ENCODE measurements around the gene SLC16A3. TPM values are rescaled to one million over a fixed set of nuclear protein-coding genes. Genes with fewer than 3 reads are reported as not detected.

Gene SLC16A3
- total and polyA plus RNA-seq, 2 of the 4 experiments (the other 2 are of a cell fraction): 49.1 to 181 TPM

DNA sequence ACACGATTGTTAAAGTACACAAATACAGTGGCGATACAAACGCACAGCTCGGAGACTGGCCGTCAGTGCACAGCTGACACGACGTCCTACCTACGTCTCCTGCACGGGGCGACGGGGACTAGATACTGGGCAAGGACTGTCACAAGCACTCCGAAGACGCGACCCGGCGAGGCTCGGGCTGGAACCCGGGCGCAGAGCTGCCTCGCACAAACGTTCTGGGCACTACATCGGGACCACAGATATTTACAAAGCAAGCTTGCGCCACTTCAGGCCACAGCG lies 13.8 kb downstream of the SLC16A3 start:
- ATAC-seq (ENCODE audit: low read depth): no peak
- peaks cover 100% of the 10 kb centered on the region for H4K20me1 ChIP-seq (ENCODE audit: insufficient read depth, low read length)
- 73% methylated on average over 20 of the region's 24 CpGs; no CpG with 5 or more reads in 1 of the 2 experiments for WGBS, 2 experiments (ENCODE audit: extremely low coverage in 2 of 2, insufficient read length in 1 of 2)

More for the DNA sequence above, 13.8 kb downstream of the SLC16A3 start:
- ChIA-PET CTCF (interaction anchor here (0.7 kb wide), 1 partner anchor 103 kb away, joined by 3 read pairs; no protein-coding TSS in a partner anchor), POLR2A (ENCODE audit: unreplicated experiment) (interaction anchor here (0.9 kb wide), 1 partner anchor 84 kb away, joined by 4 read pairs; no protein-coding TSS in a partner anchor)
- Histone ChIP-seq H3K36me3 (ENCODE audit: control insufficient read depth, insufficient read depth, low read length) (peaks cover 76% of the 10 kb centered on the region), H3K14ac (replicated peaks; ENCODE audit: low read depth, low read length) (no peak overlapping the region), H3K27me3 (ENCODE audit: control insufficient read depth, insufficient read depth, low read length) (no peaks in the 10 kb centered on the region), H3K4ac (ENCODE audit: low read depth, low read length) (no peak overlapping the region), H3K56ac (ENCODE audit: extremely low read depth, insufficient read depth, low read length) (no peak overlapping the region), H2BK15ac (ENCODE audit: low read depth, low read length) (no peak overlapping the region), H3K23ac (ENCODE audit: low read depth, low read length) (no peak overlapping the region; the same call in 1 of the 2 replicates), H3K79me1 (ENCODE audit: low read depth in 1 of 2, low read length in 2 of 2) (peaks cover 15 to 89% of the 10 kb centered on the region in 2 experiments; a peak in 3 of 4 replicates), H3K4me2 (ENCODE audit: low read depth, low read length) (no peak overlapping the region; the same call in 1 of the 2 replicates), H2AK9ac (replicated peaks; ENCODE audit: low read depth, low read length, poor library complexity) (peak overlapping the region; percentile 70), H3K9me1 (ENCODE audit: insufficient read depth, low read length) (peaks cover 5% of the 10 kb centered on the region; the same call in 1 of the 2 replicates), H2AFZ (replicated peaks; ENCODE audit: low read length, poor library complexity) (peak overlapping the region; percentile 40), H3K27ac (ENCODE audit: insufficient read depth, low read length) (peak overlapping the region; percentile 4; the same call in 1 of the 2 replicates), H4K5ac (ENCODE audit: low read depth, low read length) (no peak overlapping the region), H2BK20ac (ENCODE audit: low read depth, low read length) (no peak overlapping the region), H2AK5ac (ENCODE audit: low read depth, low read length) (no peak overlapping the region), H3K4me3 (ENCODE audit: insufficient read depth, low read depth, low read length) (no peak overlapping the region), H2BK120ac (ENCODE audit: low read depth, low read length) (no peak overlapping the region), H2BK5ac (ENCODE audit: low read depth, low read length, poor library complexity, severe bottlenecking) (peak overlapping the region; percentile 18), H4K91ac (ENCODE audit: insufficient read depth, low read depth, low read length) (no peak overlapping the region), H3K4me1 (ENCODE audit: control insufficient read depth, insufficient read depth, low read length) (peaks cover 40% of the 10 kb centered on the region), H3K9ac (ENCODE audit: low read depth, low read length) (no peak overlapping the region), H4K8ac (ENCODE audit: low read depth in 2 of 2, low read length in 2 of 2) (no peak overlapping the region), H3K9me3 (ENCODE audit: control insufficient read depth, insufficient read depth, low read length) (no peaks in the 10 kb centered on the region), H3K18ac (ENCODE audit: low read depth, low read length) (no peak overlapping the region)
- dilution Hi-C loops (cut with HindIII; ENCODE audit: low sequenced_read_pairs, unreplicated experiment): no loop called here
- no peak for DNase-seq
- TF ChIP-seq FOS (IDR thresholded peaks at IDR 0.05; ENCODE audit: low read depth, low read length): no peak
- no peak for TF ChIP-seq RCOR1 (IDR thresholded peaks at IDR 0.05; ENCODE audit: insufficient replicate concordance, low read length)
- TF ChIP-seq RAD21 (IDR thresholded peaks at IDR 0.05; ENCODE audit: low read length): no peak
- no peak for TF ChIP-seq CHD1 (IDR thresholded peaks at IDR 0.05; ENCODE audit: low read depth, low read length)
- TF ChIP-seq, protein P1, sequence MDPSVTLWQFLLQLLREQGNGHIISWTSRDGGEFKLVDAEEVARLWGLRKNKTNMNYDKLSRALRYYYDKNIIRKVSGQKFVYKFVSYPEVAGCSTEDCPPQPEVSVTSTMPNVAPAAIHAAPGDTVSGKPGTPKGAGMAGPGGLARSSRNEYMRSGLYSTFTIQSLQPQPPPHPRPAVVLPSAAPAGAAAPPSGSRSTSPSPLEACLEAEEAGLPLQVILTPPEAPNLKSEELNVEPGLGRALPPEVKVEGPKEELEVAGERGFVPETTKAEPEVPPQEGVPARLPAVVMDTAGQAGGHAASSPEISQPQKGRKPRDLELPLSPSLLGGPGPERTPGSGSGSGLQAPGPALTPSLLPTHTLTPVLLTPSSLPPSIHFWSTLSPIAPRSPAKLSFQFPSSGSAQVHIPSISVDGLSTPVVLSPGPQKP (IDR thresholded peaks at IDR 0.05; ENCODE audit: borderline replicate concordance, low read depth, low read length): no peak
- TF ChIP-seq BHLHE40 (IDR thresholded peaks at IDR 0.05; ENCODE audit: low read depth, low read length): no peak
- TF ChIP-seq CTCF (conservative IDR thresholded peaks at IDR 0.05; ENCODE audit: low read depth, low read length): no peak
- TF ChIP-seq MXI1 (IDR thresholded peaks at IDR 0.05; ENCODE audit: borderline replicate concordance, low read depth, low read length): no peak
- TF ChIP-seq CEBPB (IDR thresholded peaks at IDR 0.05; ENCODE audit: low read depth, low read length): no peak
- TF ChIP-seq SMC3 (IDR thresholded peaks at IDR 0.05; ENCODE audit: low read depth, low read length): no peak
- no peak for TF ChIP-seq NFE2L2 (IDR thresholded peaks at IDR 0.05; ENCODE audit: low read depth, low read length)
- no peak for TF ChIP-seq MAFK (IDR thresholded peaks at IDR 0.05; ENCODE audit: low read depth, low read length)
- intact Hi-C loops (cut with micrococcal nuclease): loop anchor here (5.0 kb wide), 3 partner anchors 35 to 170 kb away; no protein-coding TSS in a partner anchor
- in situ Hi-C loops (cut with MboI; ENCODE audit: low sequenced_read_pairs): no loop called here
- BruUV-seq (replicated peaks): no TSS peak
